ENCODE results near the gene STIP1. TPM values are rescaled to one million over a fixed set of nuclear protein-coding genes. Genes with fewer than 3 reads are reported as not detected.
A peak's percentile ranks its signal among the peaks of the same experiment; 100 is the strongest.

STIP1 gene
- total RNA-seq, 1 experiment from 2014 or later: 338 TPM

GRCh38 chr11:64210301-64211020, 24.5 kb downstream of the STIP1 start:
- Mint-ChIP-seq H3K4me1 (no peaks in the 10 kb centered on the region), H3K4me3 (no peak overlapping the region), H3K27ac (peak overlapping the region in 1 of 3 experiments; percentile 91; a peak in 1 of 7 replicates), H3K27me3 (ENCODE audit: low read depth) (no peaks in the 10 kb centered on the region), H3K9me3 (no peaks in the 10 kb centered on the region), H3K36me3 (ENCODE audit: insufficient read depth in 1 of 3, low read depth in 3 of 3) (peaks cover 6 to 52% (median 43%) of the 10 kb centered on the region in 3 experiments)
- Histone ChIP-seq H3K9me3 (ENCODE audit: control insufficient read depth, low read depth, low read length) (no peaks in the 10 kb centered on the region), H2BK5ac (ENCODE audit: insufficient read length, low read length) (no peak overlapping the region), H4K91ac (ENCODE audit: insufficient read length, low read depth, low read length) (no peak overlapping the region), H3K9ac (ENCODE audit: extremely low read depth, insufficient read length, low read length) (no peak overlapping the region), H3K79me1 (ENCODE audit: insufficient read depth, low read depth, low read length, poor library complexity, severe bottlenecking) (no peaks in the 10 kb centered on the region), H2BK120ac (ENCODE audit: low read depth, low read length, poor library complexity, severe bottlenecking) (no peak overlapping the region), H3K4me1 (ENCODE audit: insufficient read depth, low read length) (no peaks in the 10 kb centered on the region), H3K18ac (ENCODE audit: insufficient read length, low read depth, low read length) (no peak overlapping the region), H2BK12ac (ENCODE audit: insufficient read length, low read depth, low read length) (no peak overlapping the region), H4K5ac (ENCODE audit: insufficient read length, low read depth, low read length) (no peak overlapping the region), H2AK5ac (ENCODE audit: insufficient read length, low read length) (no peak overlapping the region), H3K4me2 (ENCODE audit: insufficient read depth, insufficient read length, low read length) (no peak overlapping the region), H3K27ac (ENCODE audit: insufficient read length, low read depth, low read length) (no peak overlapping the region), H3T11ph (ENCODE audit: low read length) (no peak overlapping the region), H2AFZ (ENCODE audit: low read length) (no peak overlapping the region), H3K23me2 (ENCODE audit: insufficient read length, low read depth, low read length, poor library complexity, severe bottlenecking) (no peaks in the 10 kb centered on the region), H3K4ac (ENCODE audit: low read depth, low read length) (no peak overlapping the region), H3K27me3 (ENCODE audit: insufficient read depth, low read length) (no peaks in the 10 kb centered on the region), H3K14ac (ENCODE audit: insufficient read depth, low read length) (no peak overlapping the region; the same call in 1 of the 2 replicates), H4K8ac (replicated peaks; ENCODE audit: insufficient read length, low read depth, low read length) (no peak overlapping the region), H3K23ac (ENCODE audit: insufficient read length, low read depth, low read length) (no peak overlapping the region), H3K79me2 (ENCODE audit: insufficient read depth, low read length) (no peaks in the 10 kb centered on the region), H4K20me1 (ENCODE audit: control insufficient read depth, insufficient read depth, insufficient read length) (no peaks in the 10 kb centered on the region), H2BK15ac (ENCODE audit: low read depth, low read length) (no peak overlapping the region), H3K56ac (ENCODE audit: insufficient read length, low read depth, low read length) (no peak overlapping the region), H2BK20ac (ENCODE audit: low read depth, low read length, poor library complexity, severe bottlenecking) (no peak overlapping the region)
- no CpG with 5 or more reads among the region's 24 CpGs for WGBS (ENCODE audit: extremely low coverage, insufficient read length, low lambda C conversion rate)
- TF ChIP-seq CTCF (conservative IDR thresholded peaks at IDR 0.05): no peak
- DNase-seq: no peak

Data from H9 (cell line).